Lung (tissue), 12 donors: ENCODE results near the gene GNG7. TPM values are rescaled to one million over a fixed set of nuclear protein-coding genes. Genes with fewer than 3 reads are reported as not detected.

Experiments used
- ATAC-seq: fragments of 200-7000 bp; cut with Tn5 transposase; one replicate; pipeline ENCODE4 v1.9.1; 2020; ENCODE audit warnings: moderate number of reproducible peaks; ENCODE audit not compliant: insufficient read depth, low FRiP score
- DNase-seq, 3 donors: peaks; one replicate each; pipeline ENCODE4 v3.0.0-alpha.2; 2013 to 2017
- H3K27ac ChIP-seq, 2 donors: one replicate each; pipeline ENCODE4 v1.5.1; 2013; ENCODE audit warnings: mild to moderate bottlenecking in 2 of 2, moderate library complexity in 2 of 2, control low read depth in 1 of 2, inconsistent platforms in 1 of 2, low read depth in 1 of 2, low read length in 1 of 2
- H3K27me3 ChIP-seq, 3 donors: one replicate each; pipeline ENCODE4 v1.5.1; 2013; ENCODE audit warnings: low read length in 2 of 3; ENCODE audit not compliant: control insufficient read depth in 3 of 3, insufficient read depth in 3 of 3
- H3K36me3 ChIP-seq, 4 donors: one replicate each; pipeline ENCODE4 v1.5.1; 2013; ENCODE audit warnings: low read length in 4 of 4, mild to moderate bottlenecking in 1 of 4, moderate library complexity in 1 of 4; ENCODE audit not compliant: control insufficient read depth in 4 of 4, insufficient read depth in 4 of 4
- H3K4me1 ChIP-seq, 5 donors: one replicate each; pipeline ENCODE4 v1.5.1; 2013; ENCODE audit warnings: low read length in 5 of 5, mild to moderate bottlenecking in 2 of 5, moderate library complexity in 1 of 5; ENCODE audit not compliant: control insufficient read depth in 5 of 5, insufficient read depth in 5 of 5
- H3K4me3 ChIP-seq: one replicate; pipeline ENCODE4 v1.5.1; 2013; ENCODE audit warnings: mild to moderate bottlenecking, control low read depth, moderate library complexity
- H3K9ac ChIP-seq, 2 donors: one replicate each; pipeline ENCODE4 v1.5.1; 2013; ENCODE audit warnings: low read length in 2 of 2, control low read depth in 1 of 2; ENCODE audit not compliant: insufficient read depth in 1 of 2
- H3K9me3 ChIP-seq, 4 donors: one replicate each; pipeline ENCODE4 v1.5.1; 2013; ENCODE audit warnings: low read length in 3 of 4, mild to moderate bottlenecking in 1 of 4, moderate library complexity in 1 of 4; ENCODE audit not compliant: control insufficient read depth in 4 of 4, insufficient read depth in 3 of 4
- CTCF ChIP-seq: IDR thresholded peaks from 2 replicates; pipeline ENCODE4 v1.5.1; 2012; ENCODE audit warnings: mild to moderate bottlenecking; ENCODE audit errors: control extremely low read depth, extremely low read depth
- WGBS, 2 donors: extraction: QIAGEN DNeasy Blood & Tissue Kit; methylation state at CpG; one replicate each; pipeline ENCODE4 v1.1.7; 2013; 5-methylcytosine and 5-hydroxymethylcytosine counted together
- polyA plus RNA-seq, 2 donors: library from polyadenylated mRNA; stranded (reverse); fragments of 200-250 nt; gene quantifications; one replicate each; pipeline ENCODE4 v1.2.1, GENCODE V29; 2013
- total RNA-seq, 2 donors: library from RNA; depleted of rRNA in 1 of 2; stranded (reverse); fragments of >200 nt in 1 of 2; gene quantifications; one replicate each; pipeline ENCODE4 v1.2.1, GENCODE V29; 2014 to 2021
- donor health status: control.
- donor health status: control.
- donor health status: Bipolar disorder and iron deficiency.
- donor health status: healthy.
- donor health status: DM: yes; HTN: yes; CAD: no.

The GNG7 gene
- total and polyA plus RNA-seq, 4 donors = 1.6 to 4.5 (median 2.8) TPM

- H3K27ac ChIP-seq = no peak overlapping the region
- DNase-seq = no peak
- no peak overlapping the region for H3K9ac ChIP-seq
- peaks cover 0 to 3% (median 2%) of the 10 kb centered on the region in 4 donors for H3K9me3 ChIP-seq
- no peaks in the 10 kb centered on the region for H3K27me3 ChIP-seq
- WGBS, 2 donors = 73 to 76% methylated on average over 4 of the region's 4 CpGs
- no peak for ATAC-seq
- H3K36me3 ChIP-seq = no peaks in the 10 kb centered on the region
- no peak overlapping the region for H3K4me3 ChIP-seq
- TF ChIP-seq CTCF = no peak
- H3K4me1 ChIP-seq = no peaks in the 10 kb centered on the region
Observed at GRCh38 chr19:2661615-2662014, 40.9 kb downstream of the GNG7 start.

GRCh38 chr19:2659856-2660432 lies 42.5 kb downstream of the GNG7 start:
- H3K36me3 ChIP-seq = no peaks in the 10 kb centered on the region
- H3K27me3 ChIP-seq = no peaks in the 10 kb centered on the region
- WGBS, 2 donors = 90 to 93% methylated on average over 11 of the region's 11 CpGs
- DNase-seq (no peak), ATAC-seq (no peak)
- TF ChIP-seq CTCF = no peak
- H3K4me1 ChIP-seq = no peaks in the 10 kb centered on the region
- H3K4me3 ChIP-seq = no peak overlapping the region
- H3K9ac ChIP-seq = no peak overlapping the region
- peaks cover 0 to 3% (median 2%) of the 10 kb centered on the region in 4 donors for H3K9me3 ChIP-seq
- no peak overlapping the region for H3K27ac ChIP-seq

GRCh38 chr19:2656533-2656932 lies 46.0 kb downstream of the GNG7 start:
- ATAC-seq (no peak), DNase-seq (no peak)
- no peak for TF ChIP-seq CTCF
- Histone ChIP-seq H3K9me3 (peaks cover 0 to under 1% (median 0%) of the 10 kb centered on the region in 4 donors), H3K27ac (no peak overlapping the region), H3K27me3 (peaks cover 0 to 6% (median 3%) of the 10 kb centered on the region in 3 donors), H3K4me3 (no peak overlapping the region), H3K36me3 (no peaks in the 10 kb centered on the region), H3K9ac (no peak overlapping the region), H3K4me1 (no peaks in the 10 kb centered on the region)
- WGBS, 2 donors = 90 to 97% methylated on average over 9 of the region's 9 CpGs
